CD4-positive, alpha-beta T cell treated with Interferon gamma for 1 hour (primary cell): Measurements from ENCODE around the gene EPHB1.

Source experiments
- DNase-seq: peaks from one replicate; pipeline ENCODE4 v3.0.0-alpha.2; 2020

The EPHB1 gene

GRCh38 chr3:135301670-135302069 is 506.6 kb downstream of the EPHB1 start:
- no peak for DNase-seq

- DNase-seq: no peak
These were observed 509.3 kb downstream of the EPHB1 start for GRCh38 chr3:135304378-135304777.
